Large intestine (tissue), 3 donors: ENCODE measurements around the gene TACC2. TPM values are rescaled to one million over a fixed set of nuclear protein-coding genes. Genes with fewer than 3 reads are reported as not detected.

Experiments used
- DNase-seq, 2 donors: peaks; one replicate each; pipeline versions ENCODE4 v3.0.0 to v3.0.0-alpha.2; 2013
- H3K27ac ChIP-seq: one replicate; pipeline ENCODE4 v1.5.1; 2013; ENCODE audit warnings: low read length
- H3K27me3 ChIP-seq: 2 replicates; pipeline ENCODE4 v1.6.1; 2013; ENCODE audit warnings: low read length; ENCODE audit not compliant: control insufficient read depth, insufficient read depth
- H3K36me3 ChIP-seq: 2 replicates; pipeline ENCODE4 v1.6.1; 2013; ENCODE audit warnings: low read length; ENCODE audit not compliant: control insufficient read depth, insufficient read depth
- H3K4me1 ChIP-seq: one replicate; pipeline ENCODE4 v1.6.1; 2013; ENCODE audit warnings: low read length; ENCODE audit not compliant: control insufficient read depth, insufficient read depth
- H3K4me3 ChIP-seq: one replicate; pipeline ENCODE4 v1.5.1; 2013; ENCODE audit warnings: low read length
- H3K9me3 ChIP-seq: one replicate; pipeline ENCODE4 v1.6.1; 2013; ENCODE audit warnings: mild to moderate bottlenecking, low read depth, low read length, moderate library complexity; ENCODE audit not compliant: control insufficient read depth
- WGBS: methylation state at CpG from one replicate; pipeline ENCODE4 v1.1.5; 2013; ENCODE audit warnings: low lambda C conversion rate; ENCODE audit not compliant: insufficient coverage; 5-methylcytosine and 5-hydroxymethylcytosine counted together
- polyA plus RNA-seq: library from polyadenylated mRNA; unstranded; fragments of 120-200 nt; gene quantifications from one replicate; pipeline ENCODE4 v1.2.1, GENCODE V29; 2013

The TACC2 gene
- polyA plus RNA-seq, 1 donor: 85.5 TPM

GRCh38 chr10:122221958-122222357 lies 233.0 kb downstream of the TACC2 start:
- H3K27me3 ChIP-seq: no peaks in the 10 kb centered on the region

GRCh38 chr10:122222638-122223037 lies 233.7 kb downstream of the TACC2 start:
- DNase-seq: no peak
- Histone ChIP-seq H3K4me3 (no peak overlapping the region), H3K4me1 (no peaks in the 10 kb centered on the region), H3K27ac (no peak overlapping the region), H3K27me3 (no peaks in the 10 kb centered on the region), H3K9me3 (no peaks in the 10 kb centered on the region), H3K36me3 (peaks cover 77% of the 10 kb centered on the region)
- WGBS: no CpG with 5 or more reads among the region's 7 CpGs

More at GRCh38 chr10:122221958-122222357, 233.0 kb downstream of the TACC2 start:
- Histone ChIP-seq H3K4me3 (no peak overlapping the region), H3K27ac (no peak overlapping the region), H3K4me1 (no peaks in the 10 kb centered on the region), H3K9me3 (no peaks in the 10 kb centered on the region), H3K36me3 (peaks cover 77% of the 10 kb centered on the region)
- no peak for DNase-seq
- WGBS: no CpG with 5 or more reads among the region's 5 CpGs

GRCh38 chr10:122224159-122224558 lies 235.2 kb downstream of the TACC2 start:
- WGBS: no CpG with 5 or more reads among the region's 9 CpGs
- DNase-seq: no peak
- H3K4me1 ChIP-seq: no peaks in the 10 kb centered on the region
- no peaks in the 10 kb centered on the region for H3K9me3 ChIP-seq
- H3K27ac ChIP-seq: no peak overlapping the region
- H3K27me3 ChIP-seq: no peaks in the 10 kb centered on the region
- H3K36me3 ChIP-seq: peaks cover 79% of the 10 kb centered on the region
- H3K4me3 ChIP-seq: no peak overlapping the region

GRCh38 chr10:122225330-122225729 lies 236.4 kb downstream of the TACC2 start:
- no peak for DNase-seq
- Histone ChIP-seq H3K27me3 (no peaks in the 10 kb centered on the region), H3K4me1 (no peaks in the 10 kb centered on the region), H3K36me3 (peaks cover 84% of the 10 kb centered on the region), H3K4me3 (no peak overlapping the region), H3K27ac (no peak overlapping the region), H3K9me3 (no peaks in the 10 kb centered on the region)
- WGBS: 100% methylated on average over 1 of the region's 9 CpGs

GRCh38 chr10:122227754-122228153 lies 238.8 kb downstream of the TACC2 start:
- no peak for DNase-seq
- Histone ChIP-seq H3K27ac (no peak overlapping the region), H3K4me3 (no peak overlapping the region), H3K27me3 (no peaks in the 10 kb centered on the region), H3K36me3 (peaks cover 90% of the 10 kb centered on the region), H3K4me1 (no peaks in the 10 kb centered on the region), H3K9me3 (no peaks in the 10 kb centered on the region)
- no CpG with 5 or more reads among the region's 4 CpGs for WGBS

GRCh38 chr10:122229666-122230065 lies 240.7 kb downstream of the TACC2 start:
- no peaks in the 10 kb centered on the region for H3K4me1 ChIP-seq
- H3K36me3 ChIP-seq: peaks cover 88% of the 10 kb centered on the region
- no peak overlapping the region for H3K4me3 ChIP-seq
- no peak overlapping the region for H3K27ac ChIP-seq
- no peak for DNase-seq
- WGBS: no CpG with 5 or more reads among the region's 2 CpGs
- no peaks in the 10 kb centered on the region for H3K9me3 ChIP-seq
- H3K27me3 ChIP-seq: no peaks in the 10 kb centered on the region

- no peaks in the 10 kb centered on the region for H3K9me3 ChIP-seq
- no peak overlapping the region for H3K27ac ChIP-seq
- no peak overlapping the region for H3K4me3 ChIP-seq
- WGBS: 100% methylated on average over 2 of the region's 19 CpGs
- H3K36me3 ChIP-seq: peaks cover 83% of the 10 kb centered on the region
- H3K4me1 ChIP-seq: no peaks in the 10 kb centered on the region
- DNase-seq: no peak
- no peaks in the 10 kb centered on the region for H3K27me3 ChIP-seq
Observed at GRCh38 chr10:122230222-122230621, 241.3 kb downstream of the TACC2 start.

- H3K27ac ChIP-seq: no peak overlapping the region
- no peaks in the 10 kb centered on the region for H3K27me3 ChIP-seq
- peaks cover 2% of the 10 kb centered on the region for H3K4me1 ChIP-seq
- 80% methylated on average over 1 of the region's 3 CpGs for WGBS
- DNase-seq: no peak
- H3K9me3 ChIP-seq: no peaks in the 10 kb centered on the region
- H3K36me3 ChIP-seq: peaks cover 78% of the 10 kb centered on the region
- H3K4me3 ChIP-seq: no peak overlapping the region
Observed at GRCh38 chr10:122232769-122233168, 243.8 kb downstream of the TACC2 start.

- no peak for DNase-seq
- Histone ChIP-seq H3K4me3 (no peak overlapping the region), H3K27ac (no peak overlapping the region), H3K4me1 (peaks cover 2% of the 10 kb centered on the region), H3K27me3 (no peaks in the 10 kb centered on the region), H3K36me3 (peaks cover 72% of the 10 kb centered on the region), H3K9me3 (no peaks in the 10 kb centered on the region)
- no CpG with 5 or more reads among the region's 11 CpGs for WGBS
Observed at GRCh38 chr10:122233857-122234348, 244.9 kb downstream of the TACC2 start.

GRCh38 chr10:122234416-122234815 lies 245.5 kb downstream of the TACC2 start:
- no peak for DNase-seq
- WGBS: no CpG with 5 or more reads among the region's 2 CpGs
- H3K27ac ChIP-seq: no peak overlapping the region

GRCh38 chr10:122236690-122237306 lies 247.8 kb downstream of the TACC2 start:
- no peaks in the 10 kb centered on the region for H3K9me3 ChIP-seq
- no CpG with 5 or more reads among the region's 5 CpGs for WGBS
- H3K4me1 ChIP-seq: peaks cover 2% of the 10 kb centered on the region
- H3K27me3 ChIP-seq: no peaks in the 10 kb centered on the region
- H3K27ac ChIP-seq: peak overlapping the region; percentile 44
- H3K4me3 ChIP-seq: no peak overlapping the region
- no peak for DNase-seq
- peaks cover 69% of the 10 kb centered on the region for H3K36me3 ChIP-seq

More at GRCh38 chr10:122234416-122234815, 245.5 kb downstream of the TACC2 start:
- H3K36me3 ChIP-seq: peaks cover 71% of the 10 kb centered on the region
- H3K9me3 ChIP-seq: no peaks in the 10 kb centered on the region
- peaks cover 2% of the 10 kb centered on the region for H3K4me1 ChIP-seq
- H3K27me3 ChIP-seq: no peaks in the 10 kb centered on the region
- no peak overlapping the region for H3K4me3 ChIP-seq
